Measurements from ENCODE around the gene PZP. TPM values are rescaled to one million over a fixed set of nuclear protein-coding genes. Genes with fewer than 3 reads are reported as not detected.

Gene PZP
- total RNA-seq, 1 donor from 2014 or later = 2.7 TPM

GRCh38 chr12:9111525-9111924 lies 96.7 kb downstream of the PZP start:
- TF ChIP-seq CTCF (IDR thresholded peaks at IDR 0.05) = no peak
- Histone ChIP-seq H3K9me3 (no peaks in the 10 kb centered on the region), H3K4me3 (peak overlapping the region; percentile 49), H3K4me1 (peaks cover 6% of the 10 kb centered on the region), H3K36me3 (peaks cover 54% of the 10 kb centered on the region), H3K27me3 (ENCODE audit: low read depth) (no peaks in the 10 kb centered on the region), H3K27ac (no peak overlapping the region)
- no peak for DNase-seq
- intact Hi-C loops (cut with DNase I) = no loop called here
- no peak for ATAC-seq

- no peak overlapping the region for H3K27ac ChIP-seq
- H3K36me3 ChIP-seq = peaks cover 71% of the 10 kb centered on the region
- intact Hi-C loops (cut with DNase I) = no loop called here
- H3K9me3 ChIP-seq = no peaks in the 10 kb centered on the region
- no peaks in the 10 kb centered on the region for H3K4me1 ChIP-seq
- H3K4me3 ChIP-seq = no peak overlapping the region
- H3K27me3 ChIP-seq (ENCODE audit: low read depth) = no peaks in the 10 kb centered on the region
- DNase-seq (no peak), ATAC-seq (no peak)
- TF ChIP-seq CTCF (IDR thresholded peaks at IDR 0.05) = no peak
Measured at GRCh38 chr12:9109737-9110491, 98.3 kb downstream of the PZP start.

- Histone ChIP-seq H3K36me3 (peaks cover 78% of the 10 kb centered on the region), H3K4me1 (no peaks in the 10 kb centered on the region), H3K27ac (no peak overlapping the region), H3K27me3 (ENCODE audit: low read depth) (no peaks in the 10 kb centered on the region), H3K4me3 (no peak overlapping the region), H3K9me3 (no peaks in the 10 kb centered on the region)
- DNase-seq (no peak), ATAC-seq (no peak)
- no peak for TF ChIP-seq CTCF (IDR thresholded peaks at IDR 0.05)
- intact Hi-C loops (cut with DNase I) = no loop called here
Measured at GRCh38 chr12:9109213-9109522, 99.0 kb downstream of the PZP start.

GRCh38 chr12:9108504-9109212 lies 99.5 kb downstream of the PZP start:
- H3K4me1 ChIP-seq = no peaks in the 10 kb centered on the region
- H3K9me3 ChIP-seq = no peaks in the 10 kb centered on the region
- TF ChIP-seq CTCF (IDR thresholded peaks at IDR 0.05) = no peak
- no peaks in the 10 kb centered on the region for H3K27me3 ChIP-seq (ENCODE audit: low read depth)
- H3K36me3 ChIP-seq = peaks cover 83% of the 10 kb centered on the region
- intact Hi-C loops (cut with DNase I) = no loop called here
- no peak for DNase-seq
- ATAC-seq = no peak
- no peak overlapping the region for H3K27ac ChIP-seq
- H3K4me3 ChIP-seq = no peak overlapping the region

GRCh38 chr12:9107542-9107873 lies 100.7 kb downstream of the PZP start:
- TF ChIP-seq CTCF (IDR thresholded peaks at IDR 0.05) = no peak

More at GRCh38 chr12:9107542-9107873, 100.7 kb downstream of the PZP start:
- ATAC-seq (no peak), DNase-seq (no peak)
- Histone ChIP-seq H3K4me3 (no peak overlapping the region), H3K9me3 (no peaks in the 10 kb centered on the region), H3K36me3 (peaks cover 90% of the 10 kb centered on the region), H3K27me3 (ENCODE audit: low read depth) (no peaks in the 10 kb centered on the region), H3K27ac (no peak overlapping the region), H3K4me1 (no peaks in the 10 kb centered on the region)
- intact Hi-C loops (cut with DNase I) = no loop called here
